GM10266 (cell line): ENCODE results near the gene RIMBP2.
A peak's percentile ranks its signal among the peaks of the same experiment; 100 is the strongest.

ENCODE experiments used
- DNase-seq: peaks from one replicate; pipeline ENCODE4 v3.0.0; 2012; ENCODE audit errors: extremely low spot score
- TF ChIP-seq, protein P1 (sequence below): IDR thresholded peaks from 2 replicates; pipeline ENCODE4 v1.5.1; 2012; ENCODE audit warnings: mild to moderate bottlenecking, low read depth; ENCODE audit not compliant: control insufficient read depth, insufficient read depth; ENCODE audit errors: missing control alignments

RIMBP2 gene

DNA sequence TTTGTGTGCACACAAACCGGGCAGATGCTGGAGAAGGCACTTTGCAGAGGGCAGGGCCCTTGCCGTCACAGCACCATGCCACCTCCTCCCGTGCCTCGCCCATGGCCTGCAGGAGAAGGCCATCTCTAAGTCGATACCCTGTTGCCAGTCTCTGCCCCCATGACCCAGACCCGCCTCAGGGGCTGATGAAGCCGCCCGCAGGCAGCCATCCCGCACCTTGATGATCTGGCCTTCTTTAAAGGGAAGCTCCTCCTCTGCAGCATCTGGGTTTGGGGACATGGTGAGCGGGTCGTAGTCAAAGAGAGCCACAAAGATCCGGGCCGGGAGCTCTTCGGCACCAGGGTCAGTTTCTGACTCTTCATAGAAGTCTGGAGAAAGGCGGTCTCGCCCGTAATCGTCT is 302.2 kb downstream of the RIMBP2 start:
- TF ChIP-seq, protein P1, sequence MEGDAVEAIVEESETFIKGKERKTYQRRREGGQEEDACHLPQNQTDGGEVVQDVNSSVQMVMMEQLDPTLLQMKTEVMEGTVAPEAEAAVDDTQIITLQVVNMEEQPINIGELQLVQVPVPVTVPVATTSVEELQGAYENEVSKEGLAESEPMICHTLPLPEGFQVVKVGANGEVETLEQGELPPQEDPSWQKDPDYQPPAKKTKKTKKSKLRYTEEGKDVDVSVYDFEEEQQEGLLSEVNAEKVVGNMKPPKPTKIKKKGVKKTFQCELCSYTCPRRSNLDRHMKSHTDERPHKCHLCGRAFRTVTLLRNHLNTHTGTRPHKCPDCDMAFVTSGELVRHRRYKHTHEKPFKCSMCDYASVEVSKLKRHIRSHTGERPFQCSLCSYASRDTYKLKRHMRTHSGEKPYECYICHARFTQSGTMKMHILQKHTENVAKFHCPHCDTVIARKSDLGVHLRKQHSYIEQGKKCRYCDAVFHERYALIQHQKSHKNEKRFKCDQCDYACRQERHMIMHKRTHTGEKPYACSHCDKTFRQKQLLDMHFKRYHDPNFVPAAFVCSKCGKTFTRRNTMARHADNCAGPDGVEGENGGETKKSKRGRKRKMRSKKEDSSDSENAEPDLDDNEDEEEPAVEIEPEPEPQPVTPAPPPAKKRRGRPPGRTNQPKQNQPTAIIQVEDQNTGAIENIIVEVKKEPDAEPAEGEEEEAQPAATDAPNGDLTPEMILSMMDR: no peak
- DNase-seq: no peak

DNA sequence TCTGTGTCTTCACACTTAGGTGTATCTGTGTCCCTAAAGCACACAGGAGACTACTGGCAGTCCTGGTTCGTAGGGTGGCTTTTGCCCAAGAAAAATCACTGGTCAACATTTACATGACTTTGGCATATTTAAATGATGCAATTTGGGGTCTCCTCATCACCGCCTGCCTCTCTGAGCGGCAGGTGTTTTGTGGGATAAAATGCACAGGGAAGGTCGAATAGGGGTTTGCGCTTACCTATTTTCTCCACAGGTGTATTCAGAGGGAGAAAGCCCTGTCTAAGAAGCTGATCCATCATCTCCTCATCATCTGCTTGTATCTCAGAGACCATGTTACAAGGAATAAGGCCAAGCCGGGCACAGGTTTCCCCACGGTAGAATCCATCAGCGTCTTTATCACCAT is 303.7 kb downstream of the RIMBP2 start:
- no peak for DNase-seq
- TF ChIP-seq, protein P1: no peak

DNA sequence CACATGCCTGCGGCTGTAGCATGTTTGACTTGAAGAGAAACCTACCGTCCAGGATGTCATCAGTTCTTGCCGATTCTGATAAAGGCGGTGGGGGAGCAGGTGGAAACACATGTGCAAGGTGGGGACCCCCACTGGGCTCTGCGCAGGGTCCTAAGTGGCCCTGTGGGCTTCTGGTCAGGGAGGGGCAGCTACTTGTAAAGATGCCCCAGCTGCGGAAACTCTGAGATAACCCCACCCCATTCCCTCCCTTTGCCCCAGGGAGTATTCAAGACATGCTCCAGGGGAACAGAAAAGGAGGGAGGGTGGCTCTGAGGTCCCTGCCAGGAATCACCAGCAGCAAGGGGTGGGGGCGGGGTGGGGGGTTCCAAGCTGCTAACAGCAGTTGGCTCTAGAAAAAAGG is 310.8 kb downstream of the RIMBP2 start:
- TF ChIP-seq, protein P1: no peak
- no peak for DNase-seq

DNA sequence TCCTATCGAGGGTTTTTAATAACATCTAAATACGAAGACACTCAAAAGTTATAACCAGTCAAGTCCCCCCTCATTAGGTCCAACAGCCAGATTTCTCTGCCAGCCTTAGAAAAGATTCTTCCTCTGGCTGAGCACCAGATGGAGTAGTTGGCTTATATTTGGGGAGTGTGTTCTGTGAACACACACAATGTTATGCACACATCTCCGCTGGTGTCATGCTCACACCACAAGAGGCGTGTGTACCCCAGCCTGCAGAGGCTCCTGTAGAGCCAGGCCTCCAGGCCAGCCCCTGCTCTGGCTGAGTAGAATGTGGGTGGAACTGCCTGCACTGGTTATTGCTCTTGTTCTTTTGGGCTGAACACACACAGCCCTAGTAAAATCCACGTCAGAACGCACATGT is 314.4 kb downstream of the RIMBP2 start:
- TF ChIP-seq, protein P1: peak; percentile 13
- DNase-seq: no peak

DNA sequence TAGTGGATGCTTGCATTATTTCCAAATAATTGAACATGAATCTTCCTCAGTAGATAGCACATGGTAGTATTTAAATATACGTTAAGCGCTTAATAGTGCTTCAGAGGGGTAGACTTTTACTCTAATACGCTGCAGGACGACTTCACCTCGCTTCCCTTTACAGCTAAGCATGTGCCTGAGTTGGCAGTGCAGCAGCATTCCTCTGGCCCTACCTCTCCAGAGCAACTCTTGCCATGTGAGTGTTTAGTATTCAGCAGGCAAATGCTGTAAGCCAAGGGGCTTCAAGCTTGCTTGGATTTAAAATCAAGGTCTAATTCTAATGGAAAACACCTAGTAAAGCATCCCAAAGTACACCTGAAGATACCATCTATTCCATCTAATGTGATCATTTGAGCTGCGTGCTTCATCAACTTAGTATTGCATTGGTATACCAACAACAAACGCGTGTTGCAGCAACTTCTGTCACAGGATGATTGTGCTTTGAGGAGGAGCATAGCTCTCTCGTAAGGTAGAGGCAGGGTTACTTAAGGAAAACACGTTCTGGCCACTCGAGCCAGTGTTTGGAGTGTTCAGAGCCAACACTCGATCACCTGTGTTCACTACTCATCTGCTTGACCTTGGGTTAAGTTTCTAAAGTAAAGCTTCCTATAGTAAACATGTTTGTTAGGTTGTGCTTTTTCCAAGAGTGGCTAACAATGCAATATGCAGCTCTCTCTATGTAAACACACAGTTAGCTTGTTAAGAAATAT is 317.8 kb downstream of the RIMBP2 start:
- TF ChIP-seq, protein P1: no peak
- no peak for DNase-seq

DNA sequence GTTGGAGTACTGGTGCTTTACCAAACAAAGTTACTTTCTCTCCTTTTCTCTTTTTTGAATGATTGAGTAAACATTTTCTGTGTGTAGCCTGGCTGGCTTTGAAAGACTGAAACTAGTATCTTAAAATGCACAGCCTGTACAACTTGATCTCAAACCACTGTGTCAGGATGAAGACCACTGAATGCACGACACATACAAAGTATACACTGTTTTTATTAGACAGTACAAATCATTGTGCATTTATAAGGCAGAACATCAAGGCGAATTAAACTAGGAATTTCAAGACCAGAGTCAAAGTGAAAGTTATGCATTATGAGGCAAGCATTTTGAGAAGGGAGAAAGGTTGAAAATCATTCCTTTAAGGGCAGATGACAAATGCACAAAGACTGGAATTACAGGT is 319.4 kb downstream of the RIMBP2 start:
- TF ChIP-seq, protein P1: no peak

DNA sequence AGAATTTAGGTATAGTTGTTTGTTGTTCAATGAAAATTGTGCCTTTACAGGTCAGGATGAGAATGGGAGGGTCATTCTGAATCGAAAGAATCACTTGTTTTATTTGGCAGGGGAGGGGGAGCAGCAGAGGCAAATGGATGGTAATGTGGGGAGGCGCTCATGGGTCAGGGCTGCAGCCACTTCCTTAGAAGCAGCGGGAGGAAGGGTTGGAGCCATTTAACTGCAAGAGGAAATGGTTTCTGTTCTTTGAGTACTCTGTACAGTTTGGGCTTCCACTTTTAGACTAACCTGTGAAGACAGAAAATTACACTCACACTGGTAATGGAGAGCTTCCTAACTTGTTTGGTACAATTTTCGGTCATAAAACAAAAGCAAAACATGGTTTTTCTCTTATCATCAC is 321.2 kb downstream of the RIMBP2 start:
- DNase-seq: no peak
- TF ChIP-seq, protein P1: no peak

More for the DNA sequence above, 319.4 kb downstream of the RIMBP2 start:
- no peak for DNase-seq
